ENCODE results near the gene CSMD2.

CSMD2 gene

GRCh38 chr1:33736496-33736895 lies 428.5 kb downstream of the CSMD2 start:
- no peak for DNase-seq

- DNase-seq, result no peak
Observed at GRCh38 chr1:33735624-33736023, 429.4 kb downstream of the CSMD2 start.

- no peak for DNase-seq
Observed at GRCh38 chr1:33727310-33727709, 437.7 kb downstream of the CSMD2 start.

- no peak for DNase-seq
Observed at GRCh38 chr1:33726274-33726804, 438.7 kb downstream of the CSMD2 start.

GRCh38 chr1:33725556-33726160 lies 439.4 kb downstream of the CSMD2 start:
- no peak for DNase-seq

- DNase-seq, result no peak
Observed at GRCh38 chr1:33725037-33725436, 440.0 kb downstream of the CSMD2 start.

GRCh38 chr1:33724348-33724747 lies 440.7 kb downstream of the CSMD2 start:
- no peak for DNase-seq

GRCh38 chr1:33723251-33723650 lies 441.8 kb downstream of the CSMD2 start:
- DNase-seq, result no peak

- no peak for DNase-seq
Observed at GRCh38 chr1:33721301-33721815, 443.7 kb downstream of the CSMD2 start.

- DNase-seq, result no peak
Observed at GRCh38 chr1:33719771-33720670, 445.0 kb downstream of the CSMD2 start.

- DNase-seq, result no peak
Observed at GRCh38 chr1:33719326-33719725, 445.7 kb downstream of the CSMD2 start.

GRCh38 chr1:33718186-33718585 lies 446.8 kb downstream of the CSMD2 start:
- DNase-seq, result no peak

GRCh38 chr1:33716976-33717688 lies 447.9 kb downstream of the CSMD2 start:
- DNase-seq, result no peak

- no peak for DNase-seq
Observed at GRCh38 chr1:33715195-33715811, 449.7 kb downstream of the CSMD2 start.

- no peak for DNase-seq
Observed at GRCh38 chr1:33714421-33714820, 450.6 kb downstream of the CSMD2 start.

GRCh38 chr1:33713058-33713877 lies 451.8 kb downstream of the CSMD2 start:
- no peak for DNase-seq

- DNase-seq, result no peak
Observed at GRCh38 chr1:33712186-33712585, 452.8 kb downstream of the CSMD2 start.

- DNase-seq, result no peak
Observed at GRCh38 chr1:33711511-33711910, 453.5 kb downstream of the CSMD2 start.

- no peak for DNase-seq
Observed at GRCh38 chr1:33710967-33711366, 454.1 kb downstream of the CSMD2 start.

- DNase-seq, result no peak
Observed at GRCh38 chr1:33709783-33710718, 455.0 kb downstream of the CSMD2 start.

Data from activated CD4-positive, CD25-positive, alpha-beta regulatory T cell (primary cell).